Astrocyte (in vitro differentiated cells and primary cell): ENCODE measurements around the gene THUMPD2. TPM values are rescaled to one million over a fixed set of nuclear protein-coding genes. Genes with fewer than 3 reads are reported as not detected.

Experiments used
- DNase-seq: peaks from one replicate; pipeline ENCODE4 v3.0.0-alpha.2; 2010; ENCODE audit warnings: low read depth
- FAIRE-seq: peaks from 2 replicates; lab custom pipeline; 2011; peaks lifted over from hg19 to GRCh38; lab: Jason Lieb, UNC
- H2AFZ ChIP-seq: 2 replicates; pipeline ENCODE4 v1.6.0; 2012; ENCODE audit warnings: low read depth, low read length, inconsistent platforms
- H3K27ac ChIP-seq: 2 replicates; pipeline ENCODE4 v1.5.1; 2011; ENCODE audit warnings: low read depth, low read length, inconsistent platforms
- H3K27me3 ChIP-seq: 2 replicates; pipeline ENCODE4 v1.6.0; 2011; ENCODE audit warnings: low read length, inconsistent platforms; ENCODE audit not compliant: insufficient read depth
- H3K36me3 ChIP-seq: 2 replicates; pipeline ENCODE4 v1.5.1; 2011; ENCODE audit warnings: low read length, inconsistent platforms; ENCODE audit not compliant: insufficient read depth
- H3K4me1 ChIP-seq: 2 replicates; pipeline ENCODE4 v1.5.1; 2011; ENCODE audit warnings: low read length, inconsistent platforms; ENCODE audit not compliant: insufficient read depth
- H3K4me2 ChIP-seq: 2 replicates; pipeline ENCODE4 v1.6.0; 2012; ENCODE audit warnings: low read length, inconsistent platforms
- H3K4me3 ChIP-seq: 2 replicates; pipeline ENCODE4 v1.5.1; 2011; ENCODE audit warnings: low read depth, mild to moderate bottlenecking, low read length, inconsistent platforms; ENCODE audit not compliant: insufficient read depth
- H3K79me2 ChIP-seq: 2 replicates; pipeline ENCODE4 v1.6.0; 2012; ENCODE audit warnings: mild to moderate bottlenecking, low read length, inconsistent platforms; ENCODE audit not compliant: insufficient read depth
- H3K9ac ChIP-seq: 2 replicates; pipeline ENCODE4 v1.6.0; 2012; ENCODE audit warnings: mild to moderate bottlenecking, low read length, inconsistent platforms
- H3K9me3 ChIP-seq: 2 replicates; pipeline ENCODE4 v1.5.1; 2012; ENCODE audit warnings: low read depth, mild to moderate bottlenecking, low read length, inconsistent platforms; ENCODE audit not compliant: insufficient read depth
- H4K20me1 ChIP-seq: 2 replicates; pipeline ENCODE4 v1.6.0; 2012; ENCODE audit warnings: low read length, inconsistent platforms; ENCODE audit not compliant: insufficient read depth
- H3K27ac Mint-ChIP-seq: one replicate; pipeline ENCODE4 v1.8.0; 2021; ENCODE audit warnings: mild to moderate bottlenecking, mixed read lengths; ENCODE audit not compliant: unreplicated experiment
- H3K27me3 Mint-ChIP-seq: one replicate; pipeline ENCODE4 v1.8.0; 2021; ENCODE audit warnings: low read depth, mixed read lengths; ENCODE audit not compliant: unreplicated experiment
- H3K36me3 Mint-ChIP-seq: one replicate; pipeline ENCODE4 v1.8.0; 2021; ENCODE audit warnings: low read depth, mixed read lengths; ENCODE audit not compliant: unreplicated experiment
- H3K4me1 Mint-ChIP-seq: one replicate; pipeline ENCODE4 v1.8.0; 2021; ENCODE audit warnings: low read depth, mixed read lengths; ENCODE audit not compliant: unreplicated experiment
- H3K4me3 Mint-ChIP-seq: one replicate; pipeline ENCODE4 v1.8.0; 2021; ENCODE audit warnings: mild to moderate bottlenecking, moderate library complexity, mixed read lengths; ENCODE audit not compliant: unreplicated experiment
- H3K9me3 Mint-ChIP-seq: one replicate; pipeline ENCODE4 v1.8.0; 2021; ENCODE audit warnings: mild to moderate bottlenecking, mixed read lengths; ENCODE audit not compliant: unreplicated experiment
- EZH2 ChIP-seq: IDR thresholded peaks from 2 replicates; pipeline ENCODE4 v1.6.1; 2012; ENCODE audit warnings: mild to moderate bottlenecking, low read length, inconsistent platforms; ENCODE audit not compliant: insufficient read depth
- total RNA-seq: library from RNA; stranded (reverse); gene quantifications from 2 replicates; pipeline ENCODE4 v1.2.1, GENCODE V29; 2021
- TF ChIP-seq, protein P1 (sequence below): IDR thresholded peaks from 2 replicates; pipeline ENCODE4 v1.5.1; 2011; ENCODE audit warnings: low read depth, mild to moderate bottlenecking, inconsistent platforms, low read length, moderate library complexity; ENCODE audit not compliant: insufficient read depth

The THUMPD2 gene
- total RNA-seq, 1 donor from 2014 or later, result 11.5 TPM

DNA sequence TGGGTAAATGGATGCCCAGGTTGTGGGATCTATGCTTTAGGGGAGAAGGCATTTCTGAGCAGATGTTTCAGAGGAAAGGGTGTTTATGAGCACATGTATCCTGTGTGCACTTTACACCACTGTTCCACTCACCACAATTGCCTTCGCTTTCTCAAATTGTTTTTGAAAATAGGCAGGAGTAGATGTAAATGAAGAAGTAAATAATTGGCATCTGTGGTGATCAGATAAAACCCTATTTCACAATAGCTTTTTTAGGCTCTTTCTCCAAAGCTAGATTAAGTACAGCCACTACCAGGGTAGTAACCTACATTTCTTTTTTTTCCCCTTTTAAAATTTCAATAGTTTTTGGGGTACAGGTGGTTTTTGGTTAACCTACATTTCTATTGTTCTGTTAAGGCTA is 72.7 kb downstream of the THUMPD2 start:
- Mint-ChIP-seq H3K36me3 (peaks cover 37% of the 10 kb centered on the region), H3K4me3 (no peak overlapping the region), H3K4me1 (no peaks in the 10 kb centered on the region), H3K27ac (no peak overlapping the region), H3K9me3 (peaks cover 12% of the 10 kb centered on the region), H3K27me3 (no peaks in the 10 kb centered on the region)
- H3K4me1 ChIP-seq, result no peaks in the 10 kb centered on the region
- no peaks in the 10 kb centered on the region for H3K79me2 ChIP-seq
- no peak overlapping the region for H2AFZ ChIP-seq
- no peak overlapping the region for H3K4me3 ChIP-seq
- no peaks in the 10 kb centered on the region for H3K36me3 ChIP-seq
- H3K9me3 ChIP-seq, result peaks cover 3% of the 10 kb centered on the region
- no peak overlapping the region for H3K27ac ChIP-seq
- no peak for DNase-seq
- H3K27me3 ChIP-seq, result no peaks in the 10 kb centered on the region
- FAIRE-seq, result no peak
- no peaks in the 10 kb centered on the region for H4K20me1 ChIP-seq
- no peak for TF ChIP-seq EZH2
- TF ChIP-seq, protein P1, sequence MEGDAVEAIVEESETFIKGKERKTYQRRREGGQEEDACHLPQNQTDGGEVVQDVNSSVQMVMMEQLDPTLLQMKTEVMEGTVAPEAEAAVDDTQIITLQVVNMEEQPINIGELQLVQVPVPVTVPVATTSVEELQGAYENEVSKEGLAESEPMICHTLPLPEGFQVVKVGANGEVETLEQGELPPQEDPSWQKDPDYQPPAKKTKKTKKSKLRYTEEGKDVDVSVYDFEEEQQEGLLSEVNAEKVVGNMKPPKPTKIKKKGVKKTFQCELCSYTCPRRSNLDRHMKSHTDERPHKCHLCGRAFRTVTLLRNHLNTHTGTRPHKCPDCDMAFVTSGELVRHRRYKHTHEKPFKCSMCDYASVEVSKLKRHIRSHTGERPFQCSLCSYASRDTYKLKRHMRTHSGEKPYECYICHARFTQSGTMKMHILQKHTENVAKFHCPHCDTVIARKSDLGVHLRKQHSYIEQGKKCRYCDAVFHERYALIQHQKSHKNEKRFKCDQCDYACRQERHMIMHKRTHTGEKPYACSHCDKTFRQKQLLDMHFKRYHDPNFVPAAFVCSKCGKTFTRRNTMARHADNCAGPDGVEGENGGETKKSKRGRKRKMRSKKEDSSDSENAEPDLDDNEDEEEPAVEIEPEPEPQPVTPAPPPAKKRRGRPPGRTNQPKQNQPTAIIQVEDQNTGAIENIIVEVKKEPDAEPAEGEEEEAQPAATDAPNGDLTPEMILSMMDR, result no peak
- H3K9ac ChIP-seq, result no peak overlapping the region
- no peak overlapping the region for H3K4me2 ChIP-seq

DNA sequence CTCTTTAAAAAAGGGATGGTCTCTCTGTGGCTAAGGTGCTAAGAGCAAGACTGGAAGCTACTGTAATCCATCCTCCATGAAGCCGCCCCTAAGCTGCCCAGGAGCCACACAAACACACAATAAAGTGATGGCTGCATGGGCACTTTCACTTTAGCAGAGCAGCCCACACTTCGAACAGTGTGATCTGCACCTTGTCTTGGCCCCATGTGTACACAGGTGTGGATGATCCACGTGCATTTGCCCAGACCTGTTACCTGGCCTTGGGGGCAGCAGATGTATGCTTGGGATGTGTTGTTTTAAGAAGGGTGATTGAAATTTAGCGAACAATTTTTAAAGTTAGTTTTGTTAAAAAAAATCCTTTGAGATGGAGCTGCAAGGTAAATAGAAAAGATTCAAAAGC is 73.4 kb downstream of the THUMPD2 start:
- FAIRE-seq, result no peak
- Histone ChIP-seq H3K4me3 (no peak overlapping the region), H3K79me2 (no peaks in the 10 kb centered on the region), H4K20me1 (no peaks in the 10 kb centered on the region), H3K4me2 (no peak overlapping the region), H3K9me3 (peaks cover 3% of the 10 kb centered on the region), H3K27ac (no peak overlapping the region), H2AFZ (no peak overlapping the region), H3K27me3 (no peaks in the 10 kb centered on the region), H3K4me1 (no peaks in the 10 kb centered on the region), H3K9ac (no peak overlapping the region), H3K36me3 (no peaks in the 10 kb centered on the region)
- no peaks in the 10 kb centered on the region for H3K4me1 Mint-ChIP-seq
- H3K27me3 Mint-ChIP-seq, result no peaks in the 10 kb centered on the region
- peaks cover 35% of the 10 kb centered on the region for H3K36me3 Mint-ChIP-seq
- no peak for DNase-seq
- TF ChIP-seq, protein P1, result no peak
- TF ChIP-seq EZH2, result no peak
- no peak overlapping the region for H3K4me3 Mint-ChIP-seq
- H3K9me3 Mint-ChIP-seq, result peaks cover 16% of the 10 kb centered on the region
- peak overlapping the region; percentile 28 for H3K27ac Mint-ChIP-seq

DNA sequence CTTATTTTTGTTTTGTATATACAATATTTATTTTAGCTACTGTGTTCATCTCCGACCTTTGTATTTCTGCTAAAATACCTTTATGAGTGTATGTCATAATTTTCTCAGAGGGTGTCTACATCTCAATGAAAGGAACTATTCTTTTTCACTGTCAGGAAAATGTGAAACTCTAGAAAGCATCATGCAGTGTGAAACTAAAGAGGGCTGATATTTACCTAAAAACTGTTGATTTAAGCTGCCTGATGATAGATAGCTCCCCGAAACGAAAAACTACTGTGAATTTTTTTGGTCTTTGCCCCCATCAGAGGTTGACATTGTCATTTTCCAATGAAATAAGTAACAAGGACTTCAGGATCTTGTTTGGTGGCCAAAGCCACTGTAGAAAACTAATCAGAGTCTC is 74.5 kb downstream of the THUMPD2 start:
- no peak overlapping the region for H3K27ac Mint-ChIP-seq
- no peaks in the 10 kb centered on the region for H3K27me3 ChIP-seq
- peaks cover 3% of the 10 kb centered on the region for H3K9me3 ChIP-seq
- no peak overlapping the region for H3K4me3 Mint-ChIP-seq
- TF ChIP-seq, protein P1, result no peak
- TF ChIP-seq EZH2, result no peak
- peaks cover 20% of the 10 kb centered on the region for H3K9me3 Mint-ChIP-seq
- H3K4me1 Mint-ChIP-seq, result no peaks in the 10 kb centered on the region
- no peak overlapping the region for H3K4me2 ChIP-seq
- peaks cover 33% of the 10 kb centered on the region for H3K36me3 Mint-ChIP-seq
- DNase-seq (no peak), FAIRE-seq (no peak)
- H2AFZ ChIP-seq, result no peak overlapping the region
- no peaks in the 10 kb centered on the region for H3K79me2 ChIP-seq
- H3K4me3 ChIP-seq, result no peak overlapping the region
- no peak overlapping the region for H3K27ac ChIP-seq
- H3K36me3 ChIP-seq, result no peaks in the 10 kb centered on the region
- H4K20me1 ChIP-seq, result no peaks in the 10 kb centered on the region
- no peaks in the 10 kb centered on the region for H3K27me3 Mint-ChIP-seq
- no peak overlapping the region for H3K9ac ChIP-seq
- no peaks in the 10 kb centered on the region for H3K4me1 ChIP-seq
